K562 (cell line): ENCODE data around the gene PRDM16. TPM values are rescaled to one million over a fixed set of nuclear protein-coding genes. Genes with fewer than 3 reads are reported as not detected.

ENCODE experiments used
- BRD9 ChIP-seq: fragments of 450-650 bp; IDR thresholded peaks from 2 replicates; pipeline ENCODE4 v1.6.1; 2018; ENCODE audit warnings: low read depth; ENCODE audit not compliant: partially characterized antibody
- CREB5 ChIP-seq: fragments of 250-450 bp; sonication (Bioruptor Pico); IDR thresholded peaks from 2 replicates; pipeline ENCODE4 v1.5.0; 2020; ENCODE audit warnings: mild to moderate bottlenecking
- CXXC5 ChIP-seq: fragments of 250-450 bp; sonication (Bioruptor Pico); IDR thresholded peaks from 2 replicates; pipeline ENCODE4 v1.8.0; 2022; ENCODE audit warnings: inconsistent platforms, mild to moderate bottlenecking, moderate library complexity
- E2F3 ChIP-seq: fragments of 250-450 bp; sonication (Bioruptor Pico); IDR thresholded peaks from 2 replicates; pipeline ENCODE4 v1.4.0; 2020; ENCODE audit warnings: mild to moderate bottlenecking
- FIP1L1 ChIP-seq: fragments of 200-400 bp; formaldehyde crosslinking; IDR thresholded peaks from 2 replicates; pipeline ENCODE4 v1.6.1; 2018; ENCODE audit warnings: mild to moderate bottlenecking, low read depth, low read length; ENCODE audit not compliant: poor library complexity, severe bottlenecking
- HDAC6 ChIP-seq: IDR thresholded peaks from 2 replicates; pipeline ENCODE4 v1.6.1; 2012; ENCODE audit warnings: low read depth, mild to moderate bottlenecking, control low read depth, inconsistent platforms, low read length, moderate library complexity
- POLR3A ChIP-seq: IDR thresholded peaks from 2 replicates; pipeline ENCODE4 v1.6.1; 2011; ENCODE audit warnings: borderline replicate concordance, mild to moderate bottlenecking, moderate library complexity; ENCODE audit not compliant: insufficient read length, insufficient read depth; ENCODE audit errors: extremely low read depth
- RBFOX2 ChIP-seq: fragments of 200-400 bp; formaldehyde crosslinking; IDR thresholded peaks from 2 replicates; pipeline ENCODE4 v1.6.1; 2017; ENCODE audit warnings: low read depth, mild to moderate bottlenecking, low read length, moderate library complexity
- RFX1 ChIP-seq: fragments of 450-650 bp; IDR thresholded peaks from 2 replicates; pipeline ENCODE4 v1.6.1; 2016; ENCODE audit warnings: mild to moderate bottlenecking, moderate library complexity
- SP1 ChIP-seq: sonication (generic); formaldehyde crosslinking; IDR thresholded peaks from 2 replicates; pipeline ENCODE4 v1.8.1; 2022; ENCODE audit warnings: mild to moderate bottlenecking, missing genetic modification reagents
- ZNF395 ChIP-seq: fragments of 200-800 bp; sonication (Bioruptor generic); IDR thresholded peaks from 2 replicates; pipeline ENCODE4 v1.6.1; 2017; ENCODE audit warnings: missing genetic modification characterization, missing compliant biosample characterization
- ZNF407 ChIP-seq: fragments of 450-650 bp; IDR thresholded peaks from 2 replicates; pipeline ENCODE4 v1.6.1; 2016; ENCODE audit warnings: low read depth
- polyA plus RNA-seq, 8 experiments: library from polyadenylated mRNA; depleted of rRNA in 4 of 8; stranded (reverse) in 5 of 8; unstranded in 3 of 8; fragments of >200 nt; fragmentation: Nextera tagmentation in 2 of 8; fragmentation: Illumina TruSeq in 1 of 8; extraction: Ambion mirVana in 2 of 8; extraction: Trizol in 1 of 8; gene quantifications; 2 replicates each; pipeline versions ENCODE4 v1.2.1 to v1.2.3, GENCODE V29; 2011 to 2014; ENCODE audit warnings: inconsistent platforms in 1 of 8, missing spikeins in 1 of 8
- total RNA-seq, 7 experiments: library from RNA; depleted of rRNA in 6 of 7; stranded (reverse); fragments of >200 nt in 6 of 7; fragmentation: Illumina TruSeq in 2 of 7; extraction: Trizol in 2 of 7; gene quantifications; 2 replicates each; pipeline versions ENCODE4 v1.2.1 to v1.2.3, GENCODE V29; 2011 to 2021; ENCODE audit warnings: low replicate concordance in 1 of 7
- TF ChIP-seq, protein P1 (sequence below): fragments of 250-450 bp; sonication (Bioruptor Pico); IDR thresholded peaks from 2 replicates; pipeline ENCODE4 v1.5.0; 2021; ENCODE audit warnings: mild to moderate bottlenecking, moderate library complexity

PRDM16 gene
- total and polyA plus RNA-seq, 9 of the 15 experiments (the other 6 are each of a cell fraction or from before 2014, with no cell fraction given): 0.10 to 0.27 TPM; not detected in 7

DNA sequence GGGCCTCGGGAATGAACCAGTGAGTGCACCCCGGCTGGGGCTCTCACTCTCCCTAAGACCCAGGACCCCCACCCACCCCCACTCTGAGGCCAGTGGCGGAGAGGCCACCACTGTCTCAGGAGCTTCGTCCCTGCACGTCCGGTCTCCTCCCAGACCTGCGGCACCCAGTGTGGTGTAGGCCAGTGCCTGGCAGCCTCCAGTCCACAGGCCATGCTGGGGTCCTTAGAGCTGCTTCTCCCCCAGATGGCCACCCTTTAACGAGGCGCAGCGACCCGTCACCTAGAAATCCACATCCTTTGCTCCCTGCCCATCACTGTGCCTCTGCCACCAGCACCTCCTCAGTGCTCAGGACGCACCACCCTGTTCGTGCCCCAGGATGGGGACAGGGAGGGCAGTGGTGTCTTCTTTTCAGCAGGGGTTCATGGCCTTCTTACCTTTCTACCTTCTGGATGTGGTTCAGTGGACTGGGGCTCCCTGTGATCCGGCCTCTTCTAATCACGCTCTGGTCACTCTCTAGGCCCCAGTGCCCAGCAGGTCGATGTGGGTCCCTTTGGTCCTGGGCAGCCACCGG, 253.5 kb downstream of the PRDM16 start (continued):
- TF ChIP-seq, protein P1, sequence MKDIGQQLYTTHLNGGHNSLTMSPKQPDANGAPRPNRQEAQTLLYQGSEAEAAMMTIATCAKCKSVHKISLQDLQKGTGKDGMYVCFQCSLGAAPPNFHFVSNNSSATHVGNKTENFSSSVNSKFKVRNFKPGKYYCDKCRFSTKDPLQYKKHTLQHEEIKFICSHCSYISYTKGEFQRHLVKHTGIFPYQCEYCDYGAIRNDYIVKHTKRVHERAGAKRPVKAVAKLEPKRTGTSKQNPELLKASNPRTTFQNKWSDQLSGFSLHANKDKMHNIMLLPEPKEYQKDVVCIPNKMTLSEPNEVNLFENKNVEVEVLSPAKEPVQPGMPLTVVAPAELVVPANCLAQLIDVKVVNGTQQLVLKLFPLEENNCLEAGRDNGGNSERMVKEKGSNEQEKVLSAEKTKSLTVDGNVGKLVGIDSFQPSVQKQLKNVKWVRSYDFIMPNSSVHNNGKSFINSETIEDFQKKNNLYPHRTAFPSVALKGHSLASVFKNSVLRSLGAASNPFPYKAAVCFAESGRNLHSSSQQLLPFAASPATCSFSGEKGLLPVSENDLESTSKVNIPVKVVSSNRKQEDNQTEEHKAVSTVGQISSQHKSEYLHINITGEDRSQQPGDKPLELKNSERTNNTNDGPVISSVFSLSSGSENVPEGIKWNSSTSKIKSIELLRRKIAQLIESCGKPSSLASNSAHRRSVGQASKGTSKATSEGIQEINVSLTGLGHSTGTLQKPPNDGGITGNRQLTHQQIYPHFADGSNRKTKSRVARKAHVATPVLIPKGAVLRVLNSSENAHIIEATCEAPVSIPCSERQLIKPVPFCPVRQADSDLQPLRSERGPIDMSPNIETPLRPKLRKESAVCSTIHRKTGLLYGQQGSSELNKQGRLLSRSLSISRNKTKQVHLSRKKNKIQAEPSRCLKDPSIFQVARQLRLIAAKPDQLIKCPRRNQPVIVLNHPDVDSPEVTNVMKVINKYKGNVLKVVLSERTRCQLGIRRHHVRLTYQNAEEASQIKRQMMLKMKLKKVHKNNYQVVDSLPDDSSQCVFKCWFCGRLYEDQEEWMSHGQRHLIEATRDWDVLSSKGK: no peak
- no peak for TF ChIP-seq ZNF407
- TF ChIP-seq CXXC5: no peak
- 0 out of 2 replicates have a peak, but pooled peaks have one; percentile 17 for TF ChIP-seq CREB5 (CRISPR knock-in tag)
- no peak for TF ChIP-seq BRD9
- no peak for TF ChIP-seq RFX1
- no peak for TF ChIP-seq SP1 (CRISPR knock-in tag)
- no peak for TF ChIP-seq E2F3 (CRISPR knock-in tag)
- peak; percentile 48; the same call in 1 of the 2 replicates for TF ChIP-seq RBFOX2
- TF ChIP-seq FIP1L1: no peak
- 0 out of 2 replicates have a peak, but pooled peaks have one; percentile 0 for TF ChIP-seq ZNF395 (CRISPR knock-in tag)
- no peak for TF ChIP-seq HDAC6
- TF ChIP-seq POLR3A: no peak
